GM12872 (cell line): Measurements from ENCODE around the gene ZNF148.

Experiments
- TF ChIP-seq, protein P1 (sequence below): IDR thresholded peaks from 3 replicates; pipeline ENCODE4 v1.5.1; 2011; ENCODE audit warnings: low read depth, mild to moderate bottlenecking, low read length, moderate library complexity; ENCODE audit not compliant: insufficient read depth

The ZNF148 gene, protein sequence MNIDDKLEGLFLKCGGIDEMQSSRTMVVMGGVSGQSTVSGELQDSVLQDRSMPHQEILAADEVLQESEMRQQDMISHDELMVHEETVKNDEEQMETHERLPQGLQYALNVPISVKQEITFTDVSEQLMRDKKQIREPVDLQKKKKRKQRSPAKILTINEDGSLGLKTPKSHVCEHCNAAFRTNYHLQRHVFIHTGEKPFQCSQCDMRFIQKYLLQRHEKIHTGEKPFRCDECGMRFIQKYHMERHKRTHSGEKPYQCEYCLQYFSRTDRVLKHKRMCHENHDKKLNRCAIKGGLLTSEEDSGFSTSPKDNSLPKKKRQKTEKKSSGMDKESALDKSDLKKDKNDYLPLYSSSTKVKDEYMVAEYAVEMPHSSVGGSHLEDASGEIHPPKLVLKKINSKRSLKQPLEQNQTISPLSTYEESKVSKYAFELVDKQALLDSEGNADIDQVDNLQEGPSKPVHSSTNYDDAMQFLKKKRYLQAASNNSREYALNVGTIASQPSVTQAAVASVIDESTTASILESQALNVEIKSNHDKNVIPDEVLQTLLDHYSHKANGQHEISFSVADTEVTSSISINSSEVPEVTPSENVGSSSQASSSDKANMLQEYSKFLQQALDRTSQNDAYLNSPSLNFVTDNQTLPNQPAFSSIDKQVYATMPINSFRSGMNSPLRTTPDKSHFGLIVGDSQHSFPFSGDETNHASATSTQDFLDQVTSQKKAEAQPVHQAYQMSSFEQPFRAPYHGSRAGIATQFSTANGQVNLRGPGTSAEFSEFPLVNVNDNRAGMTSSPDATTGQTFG

DNA sequence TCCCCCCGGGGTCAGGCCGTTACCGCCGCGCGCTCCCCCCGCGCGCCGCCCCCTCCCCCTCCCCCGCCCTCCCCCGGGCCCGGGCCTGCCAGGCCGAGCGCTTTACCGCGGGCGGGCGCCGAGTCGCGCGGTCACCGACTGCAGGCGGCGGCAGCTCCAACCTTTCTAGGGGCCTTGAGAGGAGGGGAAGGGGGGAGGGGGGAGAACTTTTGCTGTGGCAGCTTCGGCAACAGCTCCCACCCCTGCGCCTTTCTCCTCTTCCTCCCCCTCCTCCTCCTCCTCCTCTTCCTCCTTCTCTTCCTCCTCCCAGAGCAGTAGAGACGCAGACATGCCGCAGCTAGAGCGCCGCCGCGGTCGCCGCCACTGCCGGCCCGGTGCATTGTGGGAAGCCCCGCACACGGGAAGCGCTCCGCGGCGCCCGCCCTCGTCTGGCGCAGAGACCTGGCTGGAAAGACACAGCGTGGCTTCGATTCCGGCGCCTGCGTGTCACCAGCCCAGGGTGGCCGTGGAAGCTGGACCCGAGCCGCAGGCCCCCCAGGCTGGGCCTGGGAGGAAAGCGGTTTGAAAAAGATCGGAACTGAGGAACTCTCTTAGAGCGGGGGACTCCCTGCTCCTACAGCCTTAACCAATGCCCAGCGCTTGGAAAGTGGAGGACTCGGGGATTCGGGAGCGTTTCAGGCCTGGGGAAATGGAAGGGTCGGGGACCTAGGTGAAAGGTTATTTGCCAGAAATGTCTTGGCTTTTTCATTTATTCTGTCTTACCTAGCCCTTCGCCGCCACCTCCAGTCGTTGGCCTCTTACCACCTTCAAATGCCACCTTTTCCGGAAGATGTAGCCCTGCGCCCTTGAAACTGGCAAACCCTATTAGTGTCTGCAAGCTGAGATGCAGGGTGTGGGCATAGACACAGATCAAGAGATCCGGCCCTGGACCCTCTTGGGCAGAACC, at the start of gene ZNF148:
Gene ZNF148, minus strand, starts transcription at position 330 of the 946 bp plus-strand sequence. CDS start 61,685 bp downstream, outside the sequence.
- TF ChIP-seq, protein P1, sequence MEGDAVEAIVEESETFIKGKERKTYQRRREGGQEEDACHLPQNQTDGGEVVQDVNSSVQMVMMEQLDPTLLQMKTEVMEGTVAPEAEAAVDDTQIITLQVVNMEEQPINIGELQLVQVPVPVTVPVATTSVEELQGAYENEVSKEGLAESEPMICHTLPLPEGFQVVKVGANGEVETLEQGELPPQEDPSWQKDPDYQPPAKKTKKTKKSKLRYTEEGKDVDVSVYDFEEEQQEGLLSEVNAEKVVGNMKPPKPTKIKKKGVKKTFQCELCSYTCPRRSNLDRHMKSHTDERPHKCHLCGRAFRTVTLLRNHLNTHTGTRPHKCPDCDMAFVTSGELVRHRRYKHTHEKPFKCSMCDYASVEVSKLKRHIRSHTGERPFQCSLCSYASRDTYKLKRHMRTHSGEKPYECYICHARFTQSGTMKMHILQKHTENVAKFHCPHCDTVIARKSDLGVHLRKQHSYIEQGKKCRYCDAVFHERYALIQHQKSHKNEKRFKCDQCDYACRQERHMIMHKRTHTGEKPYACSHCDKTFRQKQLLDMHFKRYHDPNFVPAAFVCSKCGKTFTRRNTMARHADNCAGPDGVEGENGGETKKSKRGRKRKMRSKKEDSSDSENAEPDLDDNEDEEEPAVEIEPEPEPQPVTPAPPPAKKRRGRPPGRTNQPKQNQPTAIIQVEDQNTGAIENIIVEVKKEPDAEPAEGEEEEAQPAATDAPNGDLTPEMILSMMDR, result no peak

DNA sequence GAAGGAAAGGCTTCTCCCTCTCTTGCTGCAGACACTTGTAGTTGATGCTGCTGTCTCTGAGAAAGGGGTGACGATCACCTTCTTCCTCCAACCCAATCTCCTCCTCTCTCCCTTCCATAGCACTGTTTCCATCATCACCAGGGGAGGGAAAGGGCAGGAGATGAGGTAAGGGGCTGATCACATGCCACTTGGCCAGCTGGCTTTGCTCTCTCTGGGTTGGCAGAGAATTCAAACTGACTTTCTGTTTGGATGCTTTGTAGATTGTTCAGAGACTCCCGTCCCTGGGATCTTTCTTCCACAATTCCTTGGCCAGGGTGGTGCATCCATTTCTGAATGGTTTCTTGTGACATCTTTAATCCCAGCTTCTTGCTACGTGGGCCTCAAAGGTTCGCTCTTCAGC, 43.2 kb upstream of the ZNF148 start:
- TF ChIP-seq, protein P1, result no peak

DNA sequence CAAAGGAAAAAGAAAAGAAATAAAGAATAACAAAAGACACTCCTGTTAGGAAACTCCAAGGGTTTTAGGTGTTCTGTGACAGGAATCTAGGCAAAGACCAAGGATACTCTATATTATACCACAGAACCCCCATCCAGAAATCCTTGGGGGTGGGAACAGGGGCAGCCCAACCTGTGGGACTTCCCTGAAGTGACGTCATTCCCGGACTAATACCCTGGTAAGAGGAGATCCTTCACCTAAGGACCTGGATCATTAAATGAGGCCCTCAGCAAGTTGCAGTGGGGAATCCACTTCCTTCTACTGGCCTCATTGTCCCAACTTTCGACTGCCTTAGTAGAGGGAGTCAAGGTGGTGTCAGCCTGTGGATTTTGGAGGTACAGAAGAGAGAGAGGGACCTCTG, 41.1 kb upstream of the ZNF148 start:
- TF ChIP-seq, protein P1, result no peak

- TF ChIP-seq, protein P1, result no peak
Measured at GRCh38 chr3:125414669-125415068, 39.5 kb upstream of the ZNF148 start.

DNA sequence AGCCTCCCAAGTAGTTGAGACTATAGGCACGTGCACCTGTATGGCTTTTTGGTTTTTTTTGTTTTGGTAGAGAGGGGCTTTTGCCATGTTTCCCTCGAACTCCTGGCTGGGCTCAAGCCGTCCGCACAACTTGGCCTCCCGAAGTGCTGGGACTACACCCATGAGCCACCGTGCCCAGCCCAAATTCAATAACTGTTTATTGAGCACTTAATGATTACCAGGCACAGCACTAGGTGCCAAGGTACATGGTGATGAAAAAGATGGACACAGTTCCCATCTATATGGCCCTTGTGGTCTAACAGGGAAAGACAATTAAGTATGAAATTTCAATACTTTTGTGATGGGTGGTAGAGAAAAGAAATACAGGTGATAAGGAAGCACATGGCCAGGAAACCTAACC, 35.8 kb upstream of the ZNF148 start:
- TF ChIP-seq, protein P1, result no peak

- TF ChIP-seq, protein P1, result no peak
Measured at GRCh38 chr3:125406070-125406469, 30.9 kb upstream of the ZNF148 start.
